HepG2 (cell line): ENCODE results near the gene CLCNKA. TPM values are rescaled to one million over a fixed set of nuclear protein-coding genes. Genes with fewer than 3 reads are reported as not detected.

Experiments used
- ARID5B ChIP-seq: IDR thresholded peaks from 2 replicates; pipeline ENCODE4 v1.4.0; 2020; ENCODE audit warnings: mild to moderate bottlenecking, missing genetic modification reagents
- CHCHD3 ChIP-seq: sonication (generic); formaldehyde crosslinking; IDR thresholded peaks from 2 replicates; pipeline ENCODE4 v1.8.0; 2022; ENCODE audit warnings: mild to moderate bottlenecking, missing genetic modification reagents, moderate library complexity
- DZIP1 ChIP-seq: sonication (generic); formaldehyde crosslinking; IDR thresholded peaks from 2 replicates; pipeline ENCODE4 v1.5.0; 2020; ENCODE audit warnings: mild to moderate bottlenecking, missing genetic modification reagents
- GMEB2 ChIP-seq: IDR thresholded peaks from 2 replicates; pipeline ENCODE4 v1.6.1; 2016; ENCODE audit warnings: missing biosample characterization, missing genetic modification reagents, low read depth
- ZFYVE20 ChIP-seq: sonication (generic); formaldehyde crosslinking; IDR thresholded peaks from 2 replicates; pipeline ENCODE4 v1.8.0; 2023; ENCODE audit warnings: low read depth, mild to moderate bottlenecking, moderate library complexity, missing genetic modification reagents, borderline replicate concordance
- ZNF224 ChIP-seq: sonication (generic); formaldehyde crosslinking; IDR thresholded peaks from 2 replicates; pipeline ENCODE4 v1.5.0; 2020; ENCODE audit warnings: mild to moderate bottlenecking, missing genetic modification reagents
- ZNF225 ChIP-seq: sonication (generic); formaldehyde crosslinking; IDR thresholded peaks from 2 replicates; pipeline ENCODE4 v1.4.0; 2020; ENCODE audit warnings: mild to moderate bottlenecking, missing genetic modification reagents
- ZNF274 ChIP-seq: sonication (generic); formaldehyde crosslinking; IDR thresholded peaks from 2 replicates; pipeline ENCODE4 v1.5.1; 2020; ENCODE audit warnings: mild to moderate bottlenecking, missing genetic modification reagents
- ZNF570 ChIP-seq: sonication (generic); formaldehyde crosslinking; IDR thresholded peaks from 2 replicates; pipeline ENCODE4 v1.4.0; 2020; ENCODE audit warnings: mild to moderate bottlenecking, missing genetic modification reagents, borderline replicate concordance
- ZNF609 ChIP-seq: sonication (generic); formaldehyde crosslinking; IDR thresholded peaks from 2 replicates; pipeline ENCODE4 v1.4.0; 2020; ENCODE audit warnings: mild to moderate bottlenecking, missing genetic modification reagents, borderline replicate concordance
- polyA plus RNA-seq, 8 experiments: library from polyadenylated mRNA; depleted of rRNA in 3 of 8; stranded (reverse) in 7 of 8; unstranded in 1 of 8; fragments of >200 nt; fragmentation: Illumina TruSeq in 4 of 8; extraction: Trizol in 4 of 8; gene quantifications; 2 replicates each; pipeline versions ENCODE4 v1.2.1 to v1.2.3, GENCODE V29; 2011 to 2016; ENCODE audit warnings: low read depth in 4 of 8, missing spikeins in 1 of 8, mixed read lengths in 1 of 8; ENCODE audit not compliant: insufficient read depth in 1 of 8
- total RNA-seq, 5 experiments: library from RNA; depleted of rRNA; stranded (reverse); fragments of >200 nt; fragmentation: Illumina TruSeq; extraction: Trizol; gene quantifications; 2 replicates each; pipeline ENCODE4 v1.2.3, GENCODE V29; 2016; ENCODE audit warnings: low read depth in 1 of 5

CLCNKA gene
- total and polyA plus RNA-seq, 2 of the 13 experiments (the other 11 are each of a cell fraction or from before 2014, with no cell fraction given), result 0.03 TPM; not detected in 1

GRCh38 chr1:16022393-16022792 lies 557 bp downstream of the CLCNKA start (continued):
- TF ChIP-seq ZNF609 (CRISPR knock-in tag), result no peak
- TF ChIP-seq GMEB2 (CRISPR knock-in tag), result no peak
- TF ChIP-seq ZNF570 (CRISPR knock-in tag), result no peak
- no peak for TF ChIP-seq ARID5B (CRISPR knock-in tag)
- TF ChIP-seq CHCHD3 (CRISPR knock-in tag), result no peak
- no peak for TF ChIP-seq ZNF224 (CRISPR knock-in tag)
- TF ChIP-seq ZFYVE20, result no peak
- TF ChIP-seq ZNF225 (CRISPR knock-in tag), result no peak
- no peak for TF ChIP-seq DZIP1 (CRISPR knock-in tag)
- no peak for TF ChIP-seq ZNF274 (CRISPR knock-in tag)
- TF ChIP-seq, all 625 proteins: peak for 0
